ENCODE measurements around the gene TINAGL1.

The TINAGL1 gene, protein sequence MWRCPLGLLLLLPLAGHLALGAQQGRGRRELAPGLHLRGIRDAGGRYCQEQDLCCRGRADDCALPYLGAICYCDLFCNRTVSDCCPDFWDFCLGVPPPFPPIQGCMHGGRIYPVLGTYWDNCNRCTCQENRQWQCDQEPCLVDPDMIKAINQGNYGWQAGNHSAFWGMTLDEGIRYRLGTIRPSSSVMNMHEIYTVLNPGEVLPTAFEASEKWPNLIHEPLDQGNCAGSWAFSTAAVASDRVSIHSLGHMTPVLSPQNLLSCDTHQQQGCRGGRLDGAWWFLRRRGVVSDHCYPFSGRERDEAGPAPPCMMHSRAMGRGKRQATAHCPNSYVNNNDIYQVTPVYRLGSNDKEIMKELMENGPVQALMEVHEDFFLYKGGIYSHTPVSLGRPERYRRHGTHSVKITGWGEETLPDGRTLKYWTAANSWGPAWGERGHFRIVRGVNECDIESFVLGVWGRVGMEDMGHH

DNA sequence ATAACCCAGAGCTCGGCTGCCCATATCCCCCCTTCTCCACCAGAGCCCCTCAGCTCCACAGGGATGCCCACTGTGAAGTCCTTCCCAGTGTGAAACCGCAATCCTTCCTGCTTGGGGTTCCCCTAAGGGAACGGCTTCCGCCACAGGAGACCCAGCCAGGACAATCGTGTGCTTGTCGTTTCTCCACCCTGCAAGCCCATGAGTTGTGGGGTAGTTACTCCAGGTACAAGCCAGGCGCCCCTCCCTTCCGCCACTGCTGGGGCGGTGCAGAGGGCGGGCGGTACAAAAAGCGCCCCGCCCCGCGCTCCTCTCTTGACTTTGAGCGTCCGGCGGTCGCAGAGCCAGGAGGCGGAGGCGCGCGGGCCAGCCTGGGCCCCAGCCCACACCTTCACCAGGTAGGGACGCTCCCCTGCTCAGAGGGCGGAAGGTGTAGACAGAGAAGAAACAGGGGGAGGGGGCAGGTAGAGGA, at the start of gene TINAGL1:
TINAGL1 (plus strand) TSS at position 315 of the 469 bp plus-strand sequence. CDS start 634 bp downstream, outside the sequence.
- DNase-seq, result no peak

DNA sequence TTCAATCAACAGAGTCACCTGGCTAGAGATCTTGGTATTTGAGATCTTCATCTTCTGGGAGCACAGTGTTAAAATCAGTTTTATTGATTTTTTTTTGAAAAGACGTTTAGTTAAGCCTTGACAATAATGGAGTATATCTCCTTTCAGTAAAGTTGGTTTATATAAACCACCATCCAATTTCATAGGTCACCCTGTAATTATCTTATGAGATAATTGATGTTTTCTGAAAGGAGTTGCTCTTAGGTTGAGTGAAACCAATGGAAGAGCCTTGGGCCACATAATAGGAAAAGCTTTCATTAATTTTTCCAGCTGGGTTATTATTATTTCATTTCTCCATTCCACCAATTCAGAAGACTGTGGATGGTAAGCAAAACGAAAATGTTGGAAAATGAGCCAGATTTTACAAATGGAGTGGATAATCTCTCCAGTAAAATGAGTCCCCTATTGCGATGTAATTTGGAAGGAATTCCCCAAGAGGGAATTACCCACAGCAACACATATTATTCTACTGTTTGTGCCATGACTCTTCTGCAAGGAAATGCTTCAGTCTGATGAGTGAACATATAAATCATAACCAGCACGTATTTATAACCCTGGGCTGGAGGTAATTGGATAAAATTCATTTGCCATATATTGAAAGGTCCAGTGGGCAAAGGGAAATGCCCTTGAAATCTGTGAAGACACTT, 46.2 kb upstream of the TINAGL1 start:
- DNase-seq, result no peak

DNA sequence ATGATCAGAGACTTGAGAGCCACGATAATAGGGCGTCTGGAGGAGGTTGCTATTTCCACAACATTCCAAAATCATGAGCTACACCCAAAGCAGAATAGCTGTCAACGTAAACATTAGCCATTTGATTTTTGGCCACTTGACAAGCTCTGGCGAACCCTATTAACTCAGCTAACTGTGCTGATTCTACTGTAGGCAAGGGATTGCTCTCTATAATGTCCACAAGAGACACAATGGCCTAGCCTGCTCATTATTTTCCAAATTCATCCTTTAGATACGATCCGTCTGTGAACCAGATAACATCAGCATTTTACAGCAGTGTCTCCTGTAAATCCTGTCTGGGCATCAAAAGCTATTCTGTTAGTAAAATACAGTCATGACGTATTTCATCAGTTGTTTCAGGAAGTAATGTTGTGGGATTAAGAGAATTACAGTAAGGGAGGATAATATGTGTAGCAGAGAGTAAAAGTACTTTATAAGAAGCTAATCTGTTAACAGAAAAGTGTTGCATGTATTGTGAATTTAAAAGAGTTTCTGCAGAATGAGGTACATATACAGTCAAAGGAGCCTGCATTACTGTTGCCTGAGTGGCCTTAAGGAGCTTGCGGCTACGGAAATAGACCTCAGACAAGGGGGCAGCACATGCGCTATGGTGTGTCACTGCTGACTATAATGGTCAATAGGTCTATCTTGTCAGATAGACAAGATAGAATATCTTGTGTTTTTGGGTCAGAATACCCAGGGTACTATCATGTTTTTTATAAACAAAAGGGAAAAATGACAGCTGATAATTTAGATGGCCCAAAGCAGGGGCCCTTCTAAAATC, 44.9 kb upstream of the TINAGL1 start:
- no peak for DNase-seq

DNA sequence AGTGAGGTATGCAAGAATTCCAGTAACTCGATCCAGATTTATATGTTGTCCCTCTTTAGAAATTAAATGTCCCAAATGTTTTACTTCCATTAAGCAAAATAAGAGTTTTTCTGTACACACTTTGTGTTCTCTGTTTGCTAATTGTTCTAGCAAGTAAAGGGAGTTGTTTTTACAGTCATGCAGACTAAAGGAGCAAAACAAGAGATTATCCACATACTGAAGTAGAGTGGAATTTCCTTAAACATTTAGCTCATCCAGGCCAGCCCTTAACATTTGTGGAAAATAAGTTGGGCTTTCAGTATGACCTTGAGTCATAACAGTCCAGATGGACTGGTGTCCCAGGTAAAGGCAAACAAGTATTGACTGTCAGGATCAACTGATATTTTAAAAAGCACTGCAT, 44.1 kb upstream of the TINAGL1 start:
- DNase-seq, result no peak

DNA sequence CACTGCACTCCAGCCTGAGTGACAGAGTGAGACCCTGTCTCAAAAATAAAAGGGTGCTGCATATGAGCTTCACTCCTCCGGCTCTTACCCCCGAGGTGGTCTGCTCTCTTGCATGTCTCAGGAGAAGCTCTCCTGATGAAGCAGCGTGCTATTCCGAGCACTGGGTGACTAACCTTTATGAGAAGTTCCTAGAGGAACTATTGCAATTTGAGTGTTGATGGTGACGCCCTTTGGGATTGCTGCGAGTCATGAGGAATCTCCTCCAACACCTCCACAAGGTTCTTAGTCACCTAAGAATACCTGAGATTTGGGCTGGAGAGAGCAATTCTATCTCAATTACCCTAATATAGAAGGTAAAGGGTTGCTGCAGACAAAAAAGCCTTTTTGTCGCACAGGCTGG, 40.8 kb upstream of the TINAGL1 start:
- no peak for DNase-seq

DNA sequence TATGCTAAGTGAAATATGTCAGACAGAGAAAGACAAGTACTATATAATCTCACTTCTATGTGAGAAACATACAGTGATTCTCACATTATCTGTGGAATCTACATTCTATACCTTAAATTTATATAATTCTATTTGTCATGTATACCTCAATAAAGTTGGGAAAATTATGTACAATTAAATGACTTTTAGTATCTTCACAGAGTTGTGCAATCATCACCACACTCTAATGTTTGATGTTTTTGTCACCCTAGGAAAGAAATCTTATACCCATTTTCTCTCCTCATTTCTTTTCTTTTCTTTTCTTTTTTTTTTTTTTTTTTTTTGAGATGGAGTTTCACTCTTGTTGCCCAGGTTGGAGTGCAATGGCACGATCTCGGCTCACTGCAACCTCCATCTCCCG, 37.0 kb upstream of the TINAGL1 start:
- DNase-seq, result no peak

DNA sequence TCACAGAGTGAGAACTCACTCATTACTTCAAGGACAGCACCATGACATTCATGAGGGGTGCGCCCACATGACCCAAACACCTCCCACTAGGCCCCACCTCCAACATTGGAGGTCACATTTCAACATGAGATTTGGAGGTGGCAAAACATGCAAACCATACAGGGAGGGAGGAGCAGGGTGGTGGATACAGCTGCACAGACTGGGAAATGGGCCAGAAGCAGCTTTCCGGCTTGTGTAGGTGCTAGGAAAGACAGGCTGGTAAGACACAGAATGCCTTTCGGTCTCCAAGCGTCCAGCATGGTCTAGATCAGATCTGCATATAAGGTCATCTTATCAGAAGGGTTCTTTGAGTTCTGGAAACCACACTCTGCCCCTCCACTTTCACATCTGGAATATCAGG, 35.1 kb upstream of the TINAGL1 start:
- DNase-seq, result no peak

DNA sequence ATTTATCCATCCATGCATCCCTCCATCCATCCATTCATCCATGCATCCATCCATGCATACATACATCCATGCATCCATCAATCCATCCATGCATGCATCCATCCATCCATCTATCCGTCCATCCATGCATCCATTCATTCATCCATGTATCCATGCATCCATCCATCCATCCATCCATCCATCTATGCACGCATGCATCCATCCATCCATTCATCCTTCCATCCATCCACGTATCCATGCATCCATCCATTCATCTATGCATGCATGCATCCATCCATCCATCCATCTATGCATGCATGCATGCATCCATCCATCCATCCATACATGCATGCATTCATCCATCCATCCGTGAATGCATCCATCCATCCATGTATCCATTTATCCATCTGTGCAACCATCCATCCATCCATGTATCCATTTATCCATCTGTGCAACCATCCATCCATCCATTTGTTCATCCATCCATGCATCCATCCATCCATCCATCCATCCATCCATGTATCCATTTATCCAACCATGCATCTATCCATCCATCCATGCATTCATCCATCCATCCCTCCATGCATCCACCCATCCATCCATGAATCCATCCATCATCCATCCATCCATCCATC, 30.3 kb upstream of the TINAGL1 start:
- DNase-seq, result no peak

DNA sequence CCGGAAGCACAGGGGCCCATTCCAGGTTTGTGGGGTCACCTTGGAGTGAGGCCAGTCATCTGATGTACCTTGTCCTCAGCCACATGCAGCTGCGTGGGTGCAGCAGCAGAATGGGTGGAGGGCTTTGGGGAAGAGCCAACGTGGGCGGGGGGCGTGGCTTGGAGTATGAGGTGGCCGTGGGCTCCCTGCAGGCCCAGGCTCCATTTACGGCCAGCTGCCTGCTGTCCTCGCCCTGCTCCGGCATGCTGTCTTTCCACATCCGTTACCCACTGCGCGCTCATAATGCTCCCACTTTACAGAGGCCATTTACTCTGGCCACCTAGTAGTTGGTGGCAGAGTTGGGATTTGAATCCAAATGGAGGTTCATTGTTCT, 27.8 kb upstream of the TINAGL1 start:
- no peak for DNase-seq

DNA sequence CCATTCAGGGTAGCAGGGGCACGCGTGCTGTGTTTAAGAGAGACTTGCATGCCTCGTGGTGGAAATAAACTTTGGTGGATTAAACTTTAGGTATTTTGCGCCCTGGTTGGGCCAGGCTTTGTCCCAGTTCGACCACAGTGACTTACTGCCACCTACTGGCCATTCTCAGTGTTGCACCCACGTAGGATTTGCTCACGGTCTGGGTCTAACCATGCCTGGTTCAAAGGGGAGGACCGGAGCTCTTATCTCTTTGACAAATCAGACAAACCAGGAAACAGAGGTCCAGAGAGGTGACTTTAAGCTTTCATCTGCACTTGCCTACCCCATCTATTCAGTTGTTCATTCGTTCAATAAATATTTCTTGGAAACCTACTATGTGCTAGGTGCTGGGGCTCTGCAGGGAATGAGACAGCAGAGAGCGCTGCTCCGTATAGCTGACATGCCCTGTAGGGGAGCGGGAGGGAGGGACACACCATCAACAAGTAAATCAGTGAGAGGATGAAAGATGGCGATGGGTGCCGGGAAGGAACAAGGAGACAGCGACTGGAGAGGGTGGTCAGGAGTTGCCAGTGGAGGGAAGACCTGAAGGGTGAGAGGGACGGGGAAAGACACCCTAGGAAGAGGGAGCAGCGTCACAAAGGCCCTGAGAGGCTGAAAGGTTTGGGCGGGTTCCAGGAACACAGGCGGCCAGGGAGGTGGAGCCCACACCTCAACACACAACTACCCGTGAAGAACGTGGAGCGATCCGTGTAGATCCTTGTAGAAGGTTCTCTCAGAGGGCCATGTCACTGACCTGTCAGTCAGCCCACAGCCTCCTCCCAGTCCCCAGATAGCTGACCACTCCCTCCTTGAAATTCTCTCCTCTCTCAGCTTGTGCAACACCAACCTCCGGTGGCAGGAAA, 27.2 kb upstream of the TINAGL1 start:
- peak; percentile 64 for DNase-seq

DNA sequence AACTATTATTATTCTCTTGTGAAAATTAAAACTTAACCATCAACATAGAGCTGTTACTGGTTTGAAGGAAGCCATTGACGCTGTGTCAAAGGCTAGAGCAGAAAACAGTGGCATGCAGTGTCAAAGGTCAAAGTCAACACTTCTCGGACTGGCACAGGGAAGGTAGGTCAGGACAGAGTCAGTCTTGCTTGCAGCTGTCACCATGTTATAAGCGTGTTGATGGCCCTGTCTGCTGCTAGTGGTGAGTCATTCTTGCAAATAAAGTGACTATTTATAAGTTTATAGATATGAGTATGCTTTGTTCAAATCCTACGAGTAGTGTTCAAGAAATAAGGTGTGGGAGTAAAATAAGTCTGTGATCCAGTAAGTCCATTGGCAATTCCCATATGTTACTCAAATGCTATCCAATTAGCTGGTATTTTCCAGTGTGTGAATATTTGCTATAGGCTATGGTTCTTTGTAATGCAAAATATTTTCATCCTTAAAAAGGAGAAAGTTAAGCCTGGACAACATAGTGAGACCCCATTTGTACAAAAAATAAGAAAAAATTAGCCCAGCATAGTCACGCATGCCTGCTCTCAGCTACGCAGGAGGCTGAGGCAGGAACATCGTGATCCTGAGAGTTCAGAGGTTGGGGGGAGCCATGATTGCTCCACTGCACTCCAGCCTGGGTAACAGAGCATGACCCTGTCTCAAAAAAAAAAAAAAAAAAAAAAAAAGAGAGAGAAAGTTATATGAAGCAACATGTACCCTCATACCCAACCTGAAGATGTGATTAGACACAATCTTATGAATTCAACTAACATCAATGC, 26.3 kb upstream of the TINAGL1 start:
- no peak for DNase-seq

DNA sequence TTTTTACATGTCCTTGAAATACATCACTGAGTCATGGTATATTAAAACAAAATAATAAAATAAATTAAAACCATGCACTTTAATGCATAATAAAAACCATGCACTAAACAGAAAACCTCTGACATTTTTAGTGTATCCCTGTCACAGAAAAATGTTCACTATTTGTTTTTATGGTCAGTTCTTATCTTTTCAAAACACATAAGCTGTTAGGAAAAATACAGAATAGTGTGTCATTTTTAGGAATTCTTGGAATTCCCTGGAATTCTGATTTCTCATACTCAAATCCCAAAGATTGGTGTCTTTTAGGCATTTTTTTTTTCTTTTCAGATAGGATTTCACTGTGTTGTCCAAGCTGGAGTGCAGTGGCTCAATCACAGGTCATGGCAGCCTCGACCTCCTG, 25.1 kb upstream of the TINAGL1 start:
- DNase-seq, result no peak

DNA sequence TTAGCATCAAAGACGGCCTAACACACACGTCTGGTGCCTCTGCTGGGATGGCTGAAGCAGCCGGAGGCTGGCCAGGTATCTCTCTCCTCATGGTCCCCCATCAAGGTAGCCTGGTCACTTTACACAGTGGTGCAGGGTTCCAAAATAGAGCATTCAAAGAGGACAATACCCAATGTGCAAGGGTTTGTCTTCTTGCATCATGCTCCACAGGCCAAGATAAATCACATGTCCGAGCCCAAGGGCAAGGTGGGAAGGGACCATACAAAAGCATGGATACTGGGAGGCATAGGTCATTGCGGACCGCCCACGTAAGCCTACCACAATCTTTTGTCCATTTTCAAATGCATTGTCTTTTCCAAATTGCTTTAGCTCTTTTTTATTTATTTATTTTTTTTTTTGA, 23.8 kb upstream of the TINAGL1 start:
- no peak for DNase-seq

DNA sequence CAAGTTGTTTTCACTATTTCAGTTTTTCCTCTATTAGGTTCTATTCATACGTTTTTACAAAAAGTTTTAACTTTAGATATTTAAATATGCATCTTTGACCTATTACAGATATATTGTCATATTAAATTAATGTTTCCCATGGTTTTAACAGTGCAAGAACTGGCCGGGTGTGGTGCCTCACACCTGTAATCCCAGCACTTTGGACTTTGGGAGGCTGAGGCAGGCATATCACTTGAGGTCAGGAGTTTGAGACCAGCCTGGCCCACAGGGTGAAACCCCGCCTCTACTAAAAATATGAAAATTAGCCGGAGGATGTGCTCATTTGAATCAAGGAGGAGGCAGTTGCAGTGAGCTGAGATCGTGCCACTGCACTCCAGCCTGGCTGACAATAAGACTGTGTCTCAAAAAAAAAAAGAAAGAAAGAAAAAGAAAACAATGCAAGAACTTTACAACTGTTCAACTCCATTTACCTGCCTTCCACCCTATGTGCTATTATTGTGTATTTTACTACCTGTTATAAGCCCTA, 19.8 kb upstream of the TINAGL1 start:
- DNase-seq, result no peak

DNA sequence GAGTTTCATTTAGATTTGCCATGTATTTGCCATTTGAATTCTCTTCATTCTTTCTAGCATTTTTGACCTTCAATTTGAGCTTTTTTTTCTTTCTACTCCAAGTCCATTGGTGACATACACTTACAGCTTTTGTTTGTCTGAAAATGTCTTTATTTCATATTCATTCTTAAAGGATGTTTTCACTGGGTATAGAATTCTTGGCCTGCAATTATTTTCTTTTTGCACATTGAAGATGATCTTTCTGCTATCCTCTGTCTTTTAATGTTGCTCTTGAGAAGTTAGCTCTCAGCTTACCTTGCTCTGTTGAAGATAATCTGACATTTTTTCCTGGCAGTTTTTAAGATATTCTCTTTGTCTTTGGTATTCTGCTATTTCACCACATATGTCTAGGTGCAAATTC, 16.6 kb upstream of the TINAGL1 start:
- DNase-seq, result no peak

DNA sequence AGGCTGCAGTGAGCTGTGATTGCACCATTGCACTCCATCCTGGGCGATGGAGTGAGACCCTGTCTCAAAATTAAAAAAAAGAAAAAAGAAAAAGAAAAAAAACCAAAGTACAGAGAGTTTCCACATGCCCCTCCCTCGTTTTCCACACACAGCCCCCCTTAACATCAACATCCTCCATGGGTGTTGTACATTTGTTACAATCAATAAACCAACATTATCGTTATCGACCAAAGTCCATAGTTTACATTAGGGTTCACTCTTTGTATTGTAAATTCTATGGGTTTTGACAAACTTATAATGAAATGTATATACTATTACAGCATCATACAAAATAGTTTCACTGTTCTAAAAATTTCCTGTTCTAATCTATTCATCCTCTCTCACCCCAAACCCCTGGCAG, 15.9 kb upstream of the TINAGL1 start:
- no peak for DNase-seq

DNA sequence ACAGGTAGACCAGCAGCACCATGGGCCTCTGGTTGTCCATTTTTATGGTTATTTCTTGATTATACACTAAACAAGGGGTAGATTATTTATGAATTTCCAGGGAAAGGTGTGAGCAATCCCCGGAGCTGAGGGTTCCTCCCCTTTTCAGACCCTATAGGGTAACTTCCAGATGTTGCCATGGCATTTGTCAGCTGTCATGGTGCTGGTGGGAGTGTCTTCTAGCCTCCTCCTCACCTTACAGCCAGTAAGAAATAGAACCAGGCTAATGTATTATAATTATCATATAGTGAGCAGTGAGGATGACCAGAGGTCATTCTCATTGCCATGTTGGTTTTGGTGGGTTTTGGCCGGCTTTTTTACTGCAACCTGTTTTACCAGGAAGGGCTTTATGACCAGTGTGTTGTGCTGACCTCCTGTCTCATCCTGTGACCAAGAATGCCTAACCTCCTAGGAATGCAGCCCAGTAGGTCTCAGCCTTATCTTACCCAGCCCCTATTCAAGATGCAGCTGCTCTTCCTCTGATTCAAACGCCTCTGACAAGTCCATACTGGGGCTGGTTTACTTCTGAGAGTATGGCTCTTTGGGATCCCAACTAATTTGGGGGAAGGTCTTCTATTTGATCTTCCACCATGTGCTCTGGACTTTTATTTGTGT, 13.5 kb upstream of the TINAGL1 start:
- no peak for DNase-seq

DNA sequence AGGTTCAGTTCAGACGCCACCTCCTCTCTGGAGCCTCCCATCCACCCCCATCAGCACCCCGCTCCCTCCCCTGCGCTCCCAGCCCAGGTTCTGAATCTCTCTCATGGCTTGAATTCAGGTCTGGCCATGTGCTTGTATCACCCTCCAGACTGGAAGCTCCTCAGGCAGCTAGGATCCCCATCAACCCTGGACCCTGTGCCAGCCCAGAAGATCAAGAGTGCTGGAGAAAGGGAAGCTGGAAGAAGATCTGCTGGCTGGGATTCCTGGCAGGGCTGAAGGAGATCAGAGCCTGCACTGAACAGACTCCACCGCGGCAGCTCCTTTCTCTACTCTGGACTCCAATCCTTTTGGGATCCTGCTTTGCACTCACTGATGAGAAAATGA, 11.7 kb upstream of the TINAGL1 start:
- DNase-seq, result no peak

DNA sequence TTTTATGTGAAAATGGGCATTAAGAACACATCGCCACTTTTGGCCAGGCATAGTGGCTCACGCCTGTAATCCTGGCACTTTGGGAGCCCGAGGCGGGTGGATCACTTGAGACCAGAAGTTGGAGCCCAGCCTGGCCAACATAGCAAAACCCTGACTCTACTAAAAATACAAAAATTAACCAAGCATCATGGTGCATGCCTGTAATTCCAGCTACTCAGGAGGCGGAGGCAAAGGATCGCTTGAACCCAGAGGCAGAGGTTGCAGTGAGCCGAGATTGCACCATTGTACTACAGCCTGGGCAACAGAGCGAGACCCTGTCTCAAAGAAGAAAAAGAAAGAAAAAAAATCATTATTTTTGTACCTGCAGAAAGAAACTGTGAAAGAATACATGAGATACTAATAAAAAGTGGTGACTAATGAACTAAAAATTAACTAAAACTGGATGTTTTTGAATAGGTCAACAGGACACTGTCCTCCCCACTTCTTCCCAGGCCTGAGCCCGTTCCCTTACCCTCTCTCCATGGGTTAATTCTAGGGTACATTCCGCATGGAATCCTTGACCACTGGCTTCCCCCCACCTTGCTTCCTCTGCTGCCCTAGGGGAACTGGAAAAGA, 8.3 kb upstream of the TINAGL1 start:
- no peak for DNase-seq

Measured in NK-92 treated with Interleukin-12 subunit alpha and Interleukin-12 subunit beta, amount 100 ng/mL, for 24 hours (cell line).